ENCODE measurements around the gene NME7. TPM values are rescaled to one million over a fixed set of nuclear protein-coding genes. Genes with fewer than 3 reads are reported as not detected.
"Not testable (repeated sequence)": the region's sequence is repeated elsewhere in the genome, so short reads cannot be mapped to it uniquely, and the experiment has no call there.

NME7 gene
- total RNA-seq, 1 donor from 2014 or later: 12.5 TPM

GRCh38 chr1:169288011-169288414, 79.6 kb downstream of the NME7 start:
- no peaks in the 10 kb centered on the region for H3K9me3 ChIP-seq (ENCODE audit: control insufficient read depth in 3 of 3, low read length in 3 of 3)

GRCh38 chr1:169287280-169287679, 80.3 kb downstream of the NME7 start:
- H3K27ac ChIP-seq (ENCODE audit: low read depth, low read length): no peak overlapping the region
- no peaks in the 10 kb centered on the region for H3K36me3 ChIP-seq (ENCODE audit: control insufficient read depth in 3 of 3, insufficient read depth in 3 of 3, low read length in 3 of 3)
- H3K4me1 ChIP-seq (ENCODE audit: control insufficient read depth in 3 of 3, insufficient read depth in 3 of 3, low read length in 3 of 3): no peaks in the 10 kb centered on the region
- no peaks in the 10 kb centered on the region for H3K9me3 ChIP-seq (ENCODE audit: control insufficient read depth in 3 of 3, low read length in 3 of 3)
- no peaks in the 10 kb centered on the region for H3K27me3 ChIP-seq (ENCODE audit: control insufficient read depth in 3 of 3, insufficient read depth in 3 of 3, low read length in 3 of 3)
- H3K4me3 ChIP-seq (ENCODE audit: low read length in 3 of 3): no peak overlapping the region
- no peak overlapping the region for H3K9ac ChIP-seq (ENCODE audit: low read depth in 1 of 3, low read length in 3 of 3)

More at GRCh38 chr1:169288011-169288414, 79.6 kb downstream of the NME7 start:
- H3K4me1 ChIP-seq (ENCODE audit: control insufficient read depth in 3 of 3, insufficient read depth in 3 of 3, low read length in 3 of 3): no peaks in the 10 kb centered on the region
- H3K4me3 ChIP-seq (ENCODE audit: low read length in 3 of 3): no peak overlapping the region
- no peak overlapping the region for H3K9ac ChIP-seq (ENCODE audit: low read depth in 1 of 3, low read length in 3 of 3)
- no peaks in the 10 kb centered on the region for H3K36me3 ChIP-seq (ENCODE audit: control insufficient read depth in 3 of 3, insufficient read depth in 3 of 3, low read length in 3 of 3)
- no peaks in the 10 kb centered on the region for H3K27me3 ChIP-seq (ENCODE audit: control insufficient read depth in 3 of 3, insufficient read depth in 3 of 3, low read length in 3 of 3)
- H3K27ac ChIP-seq (ENCODE audit: low read depth, low read length): no peak overlapping the region

GRCh38 chr1:169281562-169281961, 86.0 kb downstream of the NME7 start:
- not testable (repeated sequence) for H3K27ac ChIP-seq (ENCODE audit: low read depth, low read length); H3K9ac ChIP-seq (ENCODE audit: low read depth in 1 of 3, low read length in 3 of 3); H3K36me3 ChIP-seq (ENCODE audit: control insufficient read depth in 3 of 3, insufficient read depth in 3 of 3, low read length in 3 of 3); H3K27me3 ChIP-seq (ENCODE audit: control insufficient read depth in 3 of 3, insufficient read depth in 3 of 3, low read length in 3 of 3); H3K4me1 ChIP-seq (ENCODE audit: control insufficient read depth in 3 of 3, insufficient read depth in 3 of 3, low read length in 3 of 3); H3K4me3 ChIP-seq (ENCODE audit: low read length in 3 of 3); H3K9me3 ChIP-seq (ENCODE audit: control insufficient read depth in 3 of 3, low read length in 3 of 3)

- Histone ChIP-seq H3K4me3 (ENCODE audit: low read length in 3 of 3) (no peak overlapping the region), H3K27ac (ENCODE audit: low read depth, low read length) (no peak overlapping the region), H3K4me1 (ENCODE audit: control insufficient read depth in 3 of 3, insufficient read depth in 3 of 3, low read length in 3 of 3) (no peaks in the 10 kb centered on the region), H3K9me3 (ENCODE audit: control insufficient read depth in 3 of 3, low read length in 3 of 3) (no peaks in the 10 kb centered on the region), H3K27me3 (ENCODE audit: control insufficient read depth in 3 of 3, insufficient read depth in 3 of 3, low read length in 3 of 3) (no peaks in the 10 kb centered on the region), H3K9ac (ENCODE audit: low read depth in 1 of 3, low read length in 3 of 3) (no peak overlapping the region), H3K36me3 (ENCODE audit: control insufficient read depth in 3 of 3, insufficient read depth in 3 of 3, low read length in 3 of 3) (no peaks in the 10 kb centered on the region)
These were observed 96.5 kb downstream of the NME7 start for GRCh38 chr1:169271098-169271497.

GRCh38 chr1:169266133-169266532, 101.5 kb downstream of the NME7 start:
- no peak overlapping the region for H3K9ac ChIP-seq (ENCODE audit: low read depth in 1 of 3, low read length in 3 of 3)
- no peak overlapping the region for H3K4me3 ChIP-seq (ENCODE audit: low read length in 3 of 3)
- no peaks in the 10 kb centered on the region for H3K9me3 ChIP-seq (ENCODE audit: control insufficient read depth in 3 of 3, low read length in 3 of 3)
- no peaks in the 10 kb centered on the region for H3K27me3 ChIP-seq (ENCODE audit: control insufficient read depth in 3 of 3, insufficient read depth in 3 of 3, low read length in 3 of 3)
- H3K4me1 ChIP-seq (ENCODE audit: control insufficient read depth in 3 of 3, insufficient read depth in 3 of 3, low read length in 3 of 3): no peaks in the 10 kb centered on the region
- H3K36me3 ChIP-seq (ENCODE audit: control insufficient read depth in 3 of 3, insufficient read depth in 3 of 3, low read length in 3 of 3): no peaks in the 10 kb centered on the region
- H3K27ac ChIP-seq (ENCODE audit: low read depth, low read length): no peak overlapping the region

GRCh38 chr1:169263059-169263458, 104.5 kb downstream of the NME7 start:
- H3K9me3 ChIP-seq (ENCODE audit: control insufficient read depth in 3 of 3, low read length in 3 of 3): no peaks in the 10 kb centered on the region
- H3K4me1 ChIP-seq (ENCODE audit: control insufficient read depth in 3 of 3, insufficient read depth in 3 of 3, low read length in 3 of 3): no peaks in the 10 kb centered on the region
- no peak overlapping the region for H3K9ac ChIP-seq (ENCODE audit: low read depth in 1 of 3, low read length in 3 of 3)
- no peaks in the 10 kb centered on the region for H3K27me3 ChIP-seq (ENCODE audit: control insufficient read depth in 3 of 3, insufficient read depth in 3 of 3, low read length in 3 of 3)
- no peak overlapping the region for H3K4me3 ChIP-seq (ENCODE audit: low read length in 3 of 3)
- H3K27ac ChIP-seq (ENCODE audit: low read depth, low read length): no peak overlapping the region
- no peaks in the 10 kb centered on the region for H3K36me3 ChIP-seq (ENCODE audit: control insufficient read depth in 3 of 3, insufficient read depth in 3 of 3, low read length in 3 of 3)

- Histone ChIP-seq H3K4me3 (ENCODE audit: low read length in 3 of 3) (no peak overlapping the region), H3K36me3 (ENCODE audit: control insufficient read depth in 3 of 3, insufficient read depth in 3 of 3, low read length in 3 of 3) (no peaks in the 10 kb centered on the region), H3K27ac (ENCODE audit: low read depth, low read length) (no peak overlapping the region), H3K27me3 (ENCODE audit: control insufficient read depth in 3 of 3, insufficient read depth in 3 of 3, low read length in 3 of 3) (no peaks in the 10 kb centered on the region), H3K9me3 (ENCODE audit: control insufficient read depth in 3 of 3, low read length in 3 of 3) (no peaks in the 10 kb centered on the region), H3K9ac (ENCODE audit: low read depth in 1 of 3, low read length in 3 of 3) (no peak overlapping the region), H3K4me1 (ENCODE audit: control insufficient read depth in 3 of 3, insufficient read depth in 3 of 3, low read length in 3 of 3) (no peaks in the 10 kb centered on the region)
These were observed 105.7 kb downstream of the NME7 start for GRCh38 chr1:169261884-169262283.

- Histone ChIP-seq H3K9ac (ENCODE audit: low read depth in 1 of 3, low read length in 3 of 3) (no peak overlapping the region), H3K4me3 (ENCODE audit: low read length in 3 of 3) (no peak overlapping the region), H3K36me3 (ENCODE audit: control insufficient read depth in 3 of 3, insufficient read depth in 3 of 3, low read length in 3 of 3) (no peaks in the 10 kb centered on the region), H3K9me3 (ENCODE audit: control insufficient read depth in 3 of 3, low read length in 3 of 3) (no peaks in the 10 kb centered on the region), H3K4me1 (ENCODE audit: control insufficient read depth in 3 of 3, insufficient read depth in 3 of 3, low read length in 3 of 3) (no peaks in the 10 kb centered on the region), H3K27ac (ENCODE audit: low read depth, low read length) (no peak overlapping the region), H3K27me3 (ENCODE audit: control insufficient read depth in 3 of 3, insufficient read depth in 3 of 3, low read length in 3 of 3) (no peaks in the 10 kb centered on the region)
These were observed 107.0 kb downstream of the NME7 start for GRCh38 chr1:169260478-169261151.

GRCh38 chr1:169259816-169260215, 107.8 kb downstream of the NME7 start:
- no peak overlapping the region for H3K27ac ChIP-seq (ENCODE audit: low read depth, low read length)
- H3K36me3 ChIP-seq (ENCODE audit: control insufficient read depth in 3 of 3, insufficient read depth in 3 of 3, low read length in 3 of 3): no peaks in the 10 kb centered on the region
- no peak overlapping the region for H3K9ac ChIP-seq (ENCODE audit: low read depth in 1 of 3, low read length in 3 of 3)
- no peaks in the 10 kb centered on the region for H3K4me1 ChIP-seq (ENCODE audit: control insufficient read depth in 3 of 3, insufficient read depth in 3 of 3, low read length in 3 of 3)
- H3K27me3 ChIP-seq (ENCODE audit: control insufficient read depth in 3 of 3, insufficient read depth in 3 of 3, low read length in 3 of 3): no peaks in the 10 kb centered on the region
- H3K9me3 ChIP-seq (ENCODE audit: control insufficient read depth in 3 of 3, low read length in 3 of 3): no peaks in the 10 kb centered on the region
- H3K4me3 ChIP-seq (ENCODE audit: low read length in 3 of 3): no peak overlapping the region

- no peaks in the 10 kb centered on the region for H3K4me1 ChIP-seq (ENCODE audit: control insufficient read depth in 3 of 3, insufficient read depth in 3 of 3, low read length in 3 of 3)
- H3K9ac ChIP-seq (ENCODE audit: low read depth in 1 of 3, low read length in 3 of 3): no peak overlapping the region
- no peak overlapping the region for H3K4me3 ChIP-seq (ENCODE audit: low read length in 3 of 3)
- no peak overlapping the region for H3K27ac ChIP-seq (ENCODE audit: low read depth, low read length)
- H3K9me3 ChIP-seq (ENCODE audit: control insufficient read depth in 3 of 3, low read length in 3 of 3): no peaks in the 10 kb centered on the region
- no peaks in the 10 kb centered on the region for H3K27me3 ChIP-seq (ENCODE audit: control insufficient read depth in 3 of 3, insufficient read depth in 3 of 3, low read length in 3 of 3)
- no peaks in the 10 kb centered on the region for H3K36me3 ChIP-seq (ENCODE audit: control insufficient read depth in 3 of 3, insufficient read depth in 3 of 3, low read length in 3 of 3)
These were observed 116.8 kb downstream of the NME7 start for GRCh38 chr1:169250795-169251194.
